ENCODE data around the gene PDE1C. TPM values are rescaled to one million over a fixed set of nuclear protein-coding genes. Genes with fewer than 3 reads are reported as not detected.

Gene PDE1C
- total and polyA plus RNA-seq, 9 donors, result 4.8 to 20.0 (median 11.8) TPM

GRCh38 chr7:31764462-31764861 is 305.7 kb downstream of the PDE1C start:
- H3K27ac ChIP-seq, result no peak overlapping the region
- 53 to 67% (median 64%) methylated on average over 4 of the region's 4 CpGs for WGBS, 3 donors
- no peak overlapping the region for H3K4me3 ChIP-seq
- no peaks in the 10 kb centered on the region for H3K4me1 ChIP-seq (ENCODE audit: insufficient read depth)
- no peak for TF ChIP-seq POLR2A (IDR thresholded peaks at IDR 0.05)
- intact Hi-C loops (cut with DNase I), result no loop called here
- H3K27me3 ChIP-seq, result no peaks in the 10 kb centered on the region
- no peaks in the 10 kb centered on the region for H3K9me3 ChIP-seq
- DNase-seq, result no peak
- H3K36me3 ChIP-seq, result no peaks in the 10 kb centered on the region

- Histone ChIP-seq H3K9me3 (no peaks in the 10 kb centered on the region), H3K27me3 (no peaks in the 10 kb centered on the region), H3K4me1 (ENCODE audit: insufficient read depth) (no peaks in the 10 kb centered on the region), H3K4me3 (no peak overlapping the region), H3K27ac (no peak overlapping the region), H3K36me3 (no peaks in the 10 kb centered on the region)
- DNase-seq, result no peak
- intact Hi-C loops (cut with DNase I), result no loop called here
- WGBS, 3 donors, result 6 to 20% (median 9%) methylated on average over 2 of the region's 2 CpGs
- TF ChIP-seq CTCF (IDR thresholded peaks at IDR 0.05) (no peak), EP300 (IDR thresholded peaks at IDR 0.05) (no peak), POLR2A (IDR thresholded peaks at IDR 0.05) (no peak)
These were observed 306.7 kb downstream of the PDE1C start for GRCh38 chr7:31763548-31763947.

GRCh38 chr7:31761646-31762045 is 308.6 kb downstream of the PDE1C start:
- TF ChIP-seq EP300 (IDR thresholded peaks at IDR 0.05), result no peak
- no peak for TF ChIP-seq CTCF (IDR thresholded peaks at IDR 0.05)
- TF ChIP-seq POLR2A (IDR thresholded peaks at IDR 0.05), result no peak
- Histone ChIP-seq H3K9me3 (no peaks in the 10 kb centered on the region), H3K27me3 (no peaks in the 10 kb centered on the region), H3K4me3 (no peak overlapping the region), H3K27ac (no peak overlapping the region), H3K4me1 (ENCODE audit: insufficient read depth) (no peaks in the 10 kb centered on the region), H3K36me3 (no peaks in the 10 kb centered on the region)
- intact Hi-C loops (cut with DNase I), result no loop called here
- peak; percentile 11 to 50 (median 36) for DNase-seq

- Histone ChIP-seq H3K4me3 (no peak overlapping the region), H3K27me3 (no peaks in the 10 kb centered on the region), H3K4me1 (ENCODE audit: insufficient read depth) (no peaks in the 10 kb centered on the region), H3K27ac (no peak overlapping the region), H3K36me3 (no peaks in the 10 kb centered on the region), H3K9me3 (no peaks in the 10 kb centered on the region)
- WGBS, 3 donors, result 55 to 65% (median 60%) methylated on average over 3 of the region's 3 CpGs
- no peak for DNase-seq
- no peak for TF ChIP-seq POLR2A (IDR thresholded peaks at IDR 0.05)
- TF ChIP-seq CTCF (IDR thresholded peaks at IDR 0.05), result no peak
- no peak for TF ChIP-seq EP300 (IDR thresholded peaks at IDR 0.05)
- intact Hi-C loops (cut with DNase I), result no loop called here
These were observed 311.5 kb downstream of the PDE1C start for GRCh38 chr7:31758755-31759154.

- no peak for DNase-seq
- H3K4me3 ChIP-seq, result no peak overlapping the region
- H3K36me3 ChIP-seq, result no peaks in the 10 kb centered on the region
- WGBS, 3 donors, result 82 to 84% (median 83%) methylated on average over 4 of the region's 4 CpGs
- H3K4me1 ChIP-seq (ENCODE audit: insufficient read depth), result no peaks in the 10 kb centered on the region
- no peaks in the 10 kb centered on the region for H3K27me3 ChIP-seq
- intact Hi-C loops (cut with DNase I), result no loop called here
- TF ChIP-seq CTCF (IDR thresholded peaks at IDR 0.05) (no peak), POLR2A (IDR thresholded peaks at IDR 0.05) (no peak), EP300 (IDR thresholded peaks at IDR 0.05) (no peak)
- H3K27ac ChIP-seq, result no peak overlapping the region
- H3K9me3 ChIP-seq, result no peaks in the 10 kb centered on the region
These were observed 318.5 kb downstream of the PDE1C start for GRCh38 chr7:31751726-31752125.

All from ovary (tissue), 9 donors.